SU-DHL-6 (cell line): ENCODE results near the gene YEATS4.

ENCODE experiments used
- H2AFZ ChIP-seq: fragments of 200-600 bp; sonication (generic); 2 replicates; pipeline ENCODE4 v1.6.1; 2014; ENCODE audit warnings: low read depth, mild to moderate bottlenecking, moderate library complexity, mixed read lengths, antibody characterized with exemption, low read length; ENCODE audit not compliant: severe bottlenecking
- H3F3A ChIP-seq: fragments of 200-600 bp; shearing (Covaris generic); 2 replicates; pipeline ENCODE4 v1.6.0; 2016; ENCODE audit warnings: antibody characterized with exemption, mild to moderate bottlenecking; ENCODE audit not compliant: insufficient read depth
- H3K27ac ChIP-seq: fragments of 200-600 bp; sonication (generic); 2 replicates; pipeline ENCODE4 v1.5.1; 2016; ENCODE audit warnings: low read depth, mild to moderate bottlenecking, low read length, moderate library complexity, mixed read lengths
- H3K27me3 ChIP-seq: fragments of 200-600 bp; sonication (generic), shearing (Covaris generic); 2 replicates; pipeline ENCODE4 v1.6.0; 2014; ENCODE audit warnings: mild to moderate bottlenecking, low read length
- H3K36me3 ChIP-seq: fragments of 200-600 bp; sonication (generic); 2 replicates; pipeline ENCODE4 v1.6.1; 2014; ENCODE audit warnings: mild to moderate bottlenecking, low read length, mixed read lengths
- H3K4me2 ChIP-seq: fragments of 300-600, 200-600 bp; shearing (Covaris generic), sonication (generic); 2 replicates; pipeline ENCODE4 v1.6.0; 2014; ENCODE audit warnings: low read length, low read depth, mild to moderate bottlenecking; ENCODE audit not compliant: poor library complexity, severe bottlenecking
- H3K4me3 ChIP-seq: fragments of 200-600 bp; sonication (generic); 2 replicates; pipeline ENCODE4 v1.5.1; 2014; ENCODE audit warnings: antibody characterized with exemption, low read length, mild to moderate bottlenecking, mixed read lengths; ENCODE audit not compliant: insufficient read depth, poor library complexity, severe bottlenecking
- H3K79me2 ChIP-seq: fragments of 200-600 bp; sonication (generic); 2 replicates; pipeline ENCODE4 v1.6.1; 2014; ENCODE audit warnings: mild to moderate bottlenecking, low read length, moderate library complexity; ENCODE audit not compliant: insufficient read depth
- H3K9ac ChIP-seq: fragments of 200-600 bp; sonication (generic); 2 replicates; pipeline ENCODE4 v1.7.0; 2014; ENCODE audit warnings: mild to moderate bottlenecking, low read length
- H3K9me2 ChIP-seq: fragments of 200-600 bp; sonication (generic); replicated peaks from 2 replicates; pipeline ENCODE4 v1.6.1; 2014; ENCODE audit warnings: low read length; ENCODE audit not compliant: insufficient read depth
- H3K9me3 ChIP-seq: fragments of 200-600 bp; sonication (generic); 2 replicates; pipeline ENCODE4 v1.6.1; 2014; ENCODE audit warnings: low read length, mixed read lengths; ENCODE audit not compliant: insufficient read depth
- H4K20me1 ChIP-seq: fragments of 200-600 bp; sonication (generic); 2 replicates; pipeline ENCODE4 v1.6.1; 2014; ENCODE audit warnings: low read depth, mild to moderate bottlenecking, antibody characterized with exemption, low read length, moderate library complexity, mixed read lengths
- EZH2phosphoT487 ChIP-seq: fragments of 200-600 bp; sonication (generic), shearing (Covaris generic); conservative IDR thresholded peaks from 2 replicates; pipeline ENCODE4 v1.6.1; 2018; ENCODE audit warnings: mild to moderate bottlenecking, antibody characterized with exemption, low read length, moderate library complexity, mixed read lengths
- TF ChIP-seq, protein P1 (sequence below): fragments of 200-600 bp; sonication (generic); IDR thresholded peaks from one replicate; pipeline ENCODE4 v1.5.1; 2017; ENCODE audit warnings: antibody characterized with exemption, mild to moderate bottlenecking, low read length, moderate library complexity; ENCODE audit not compliant: insufficient read depth, poor library complexity, severe bottlenecking

Gene YEATS4

DNA sequence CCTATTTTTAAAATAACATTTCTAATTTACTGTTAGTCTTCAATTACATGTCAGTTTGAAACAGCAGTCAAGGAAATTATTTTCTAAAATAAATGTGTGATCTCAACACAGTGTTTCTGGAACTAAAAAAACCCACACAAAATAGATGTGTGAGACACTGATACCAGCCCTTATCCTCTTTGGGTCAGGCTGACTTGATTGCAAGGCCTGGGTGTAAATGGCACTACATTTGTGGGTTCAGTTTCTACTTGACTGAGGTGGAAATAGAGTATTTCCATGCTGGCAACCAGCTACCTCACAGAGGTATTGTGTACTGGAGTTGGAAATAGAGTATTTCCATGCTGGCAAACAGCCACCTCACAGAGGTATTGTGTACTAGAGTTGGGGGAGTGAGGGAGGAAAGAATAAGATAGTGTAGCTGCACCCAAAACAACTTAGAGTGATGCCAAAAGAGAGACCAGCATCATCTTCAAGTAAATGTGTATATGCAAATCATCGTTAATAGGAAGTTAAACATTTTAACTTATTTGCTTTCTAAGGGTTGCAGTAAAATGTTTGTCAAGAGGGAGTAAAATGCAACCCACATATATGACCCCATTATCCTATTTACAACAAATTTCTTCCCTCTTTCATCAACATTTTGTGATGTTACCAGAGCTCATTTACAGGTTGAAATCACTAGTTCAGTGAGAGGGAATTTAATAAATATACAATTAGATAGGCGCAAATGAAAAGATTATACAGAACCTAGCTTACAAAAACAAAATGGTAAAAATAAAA is 22.0 kb upstream of the YEATS4 start:
- Histone ChIP-seq H3K9me3 (no peaks in the 10 kb centered on the region), H3K79me2 (no peaks in the 10 kb centered on the region), H3K27ac (peak overlapping the region; percentile 27; the same call in 1 of the 2 replicates), H2AFZ (peak overlapping the region; percentile 58), H3K36me3 (no peaks in the 10 kb centered on the region), H3F3A (no peaks in the 10 kb centered on the region), H3K9ac (no peak overlapping the region), H3K27me3 (no peaks in the 10 kb centered on the region), H3K4me3 (no peak overlapping the region), H4K20me1 (no peaks in the 10 kb centered on the region), H3K9me2 (no peaks in the 10 kb centered on the region), H3K4me2 (peak overlapping the region; percentile 28)
- TF ChIP-seq, protein P1, sequence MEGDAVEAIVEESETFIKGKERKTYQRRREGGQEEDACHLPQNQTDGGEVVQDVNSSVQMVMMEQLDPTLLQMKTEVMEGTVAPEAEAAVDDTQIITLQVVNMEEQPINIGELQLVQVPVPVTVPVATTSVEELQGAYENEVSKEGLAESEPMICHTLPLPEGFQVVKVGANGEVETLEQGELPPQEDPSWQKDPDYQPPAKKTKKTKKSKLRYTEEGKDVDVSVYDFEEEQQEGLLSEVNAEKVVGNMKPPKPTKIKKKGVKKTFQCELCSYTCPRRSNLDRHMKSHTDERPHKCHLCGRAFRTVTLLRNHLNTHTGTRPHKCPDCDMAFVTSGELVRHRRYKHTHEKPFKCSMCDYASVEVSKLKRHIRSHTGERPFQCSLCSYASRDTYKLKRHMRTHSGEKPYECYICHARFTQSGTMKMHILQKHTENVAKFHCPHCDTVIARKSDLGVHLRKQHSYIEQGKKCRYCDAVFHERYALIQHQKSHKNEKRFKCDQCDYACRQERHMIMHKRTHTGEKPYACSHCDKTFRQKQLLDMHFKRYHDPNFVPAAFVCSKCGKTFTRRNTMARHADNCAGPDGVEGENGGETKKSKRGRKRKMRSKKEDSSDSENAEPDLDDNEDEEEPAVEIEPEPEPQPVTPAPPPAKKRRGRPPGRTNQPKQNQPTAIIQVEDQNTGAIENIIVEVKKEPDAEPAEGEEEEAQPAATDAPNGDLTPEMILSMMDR = no peak
- TF ChIP-seq EZH2phosphoT487 = no peak

DNA sequence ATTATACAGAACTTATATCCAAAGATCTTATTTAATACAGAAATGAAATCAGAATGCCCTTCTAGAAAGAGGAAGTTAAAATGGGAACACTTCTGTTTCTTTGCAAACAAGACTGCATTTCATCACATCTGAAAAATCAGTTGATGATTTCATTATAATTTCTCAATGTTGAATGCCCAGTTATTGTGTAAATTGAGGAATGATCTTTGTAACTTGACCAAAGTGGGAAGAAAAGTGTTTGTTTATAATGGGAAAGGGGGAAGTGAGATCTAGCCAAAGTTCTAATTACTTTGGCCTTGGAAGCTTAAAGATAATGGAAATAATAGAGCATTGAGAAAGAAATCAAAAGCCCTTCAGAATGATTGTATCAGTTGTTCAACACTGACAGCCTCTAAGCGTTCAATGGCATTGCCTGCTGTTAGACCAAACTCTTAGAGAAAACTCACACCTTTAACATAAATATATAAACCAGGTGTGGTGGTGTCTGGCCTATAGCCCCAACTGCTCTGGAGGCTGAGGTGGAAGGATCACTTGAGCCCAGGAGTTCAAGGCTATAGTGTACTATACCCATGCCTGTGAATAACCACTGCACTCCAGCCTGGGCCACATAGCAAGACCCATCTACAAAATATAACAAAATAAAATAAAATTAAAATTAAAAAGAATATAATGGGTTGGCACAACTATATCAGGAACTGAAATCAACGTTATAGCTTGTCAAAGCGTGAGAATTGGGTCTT is 21.3 kb upstream of the YEATS4 start:
- peak overlapping the region; percentile 27; the same call in 1 of the 2 replicates for H3K27ac ChIP-seq
- no peak overlapping the region for H3K9ac ChIP-seq
- H3K27me3 ChIP-seq = no peaks in the 10 kb centered on the region
- no peaks in the 10 kb centered on the region for H3K36me3 ChIP-seq
- no peak overlapping the region for H3K4me3 ChIP-seq
- H3K9me3 ChIP-seq = no peaks in the 10 kb centered on the region
- peak overlapping the region; percentile 58 for H2AFZ ChIP-seq
- H4K20me1 ChIP-seq = no peaks in the 10 kb centered on the region
- no peaks in the 10 kb centered on the region for H3K79me2 ChIP-seq
- H3K9me2 ChIP-seq = no peaks in the 10 kb centered on the region
- no peak for TF ChIP-seq EZH2phosphoT487
- TF ChIP-seq, protein P1 = no peak
- no peaks in the 10 kb centered on the region for H3F3A ChIP-seq
- H3K4me2 ChIP-seq = peak overlapping the region; percentile 28

DNA sequence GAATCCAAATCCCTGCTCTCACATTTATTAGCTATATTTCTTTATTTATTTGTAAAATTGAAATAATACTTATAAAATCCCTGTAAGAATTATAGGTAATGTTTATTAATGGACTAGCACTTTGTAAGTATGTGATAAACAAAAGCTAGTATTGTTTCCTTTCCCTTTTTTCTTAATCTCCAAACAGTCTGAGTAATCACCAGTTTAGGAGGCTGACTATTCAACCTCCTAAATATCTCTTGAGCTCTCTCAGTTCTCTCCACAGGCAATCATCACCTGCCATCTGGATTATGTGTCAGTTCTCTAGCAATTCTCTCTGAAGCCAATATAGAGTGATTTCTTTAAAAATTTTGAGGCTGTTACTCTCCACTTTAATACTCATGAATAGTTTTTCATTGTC is 20.6 kb upstream of the YEATS4 start:
- Histone ChIP-seq H3K9ac (no peak overlapping the region), H3K79me2 (no peaks in the 10 kb centered on the region), H2AFZ (no peak overlapping the region), H3K4me2 (no peak overlapping the region), H3K27me3 (no peaks in the 10 kb centered on the region), H3F3A (no peaks in the 10 kb centered on the region), H4K20me1 (no peaks in the 10 kb centered on the region), H3K27ac (no peak overlapping the region), H3K4me3 (no peak overlapping the region), H3K9me2 (no peaks in the 10 kb centered on the region), H3K36me3 (no peaks in the 10 kb centered on the region), H3K9me3 (no peaks in the 10 kb centered on the region)
- TF ChIP-seq EZH2phosphoT487 = no peak
- TF ChIP-seq, protein P1 = no peak
